GM12892 (cell line): ENCODE measurements around the gene SVIL.
"Not testable (repeated sequence)": the region's sequence is repeated elsewhere in the genome, so short reads cannot be mapped to it uniquely, and the experiment has no call there.

ENCODE experiments used
- POLR2A ChIP-seq: IDR thresholded peaks from 2 replicates; pipeline ENCODE4 v1.6.1; 2011; ENCODE audit warnings: low read depth, low read length, control low read depth
- POLR2AphosphoS5 ChIP-seq: IDR thresholded peaks from 2 replicates; pipeline ENCODE4 v1.6.1; 2011; ENCODE audit warnings: low read depth, low read length, control low read depth

DNA sequence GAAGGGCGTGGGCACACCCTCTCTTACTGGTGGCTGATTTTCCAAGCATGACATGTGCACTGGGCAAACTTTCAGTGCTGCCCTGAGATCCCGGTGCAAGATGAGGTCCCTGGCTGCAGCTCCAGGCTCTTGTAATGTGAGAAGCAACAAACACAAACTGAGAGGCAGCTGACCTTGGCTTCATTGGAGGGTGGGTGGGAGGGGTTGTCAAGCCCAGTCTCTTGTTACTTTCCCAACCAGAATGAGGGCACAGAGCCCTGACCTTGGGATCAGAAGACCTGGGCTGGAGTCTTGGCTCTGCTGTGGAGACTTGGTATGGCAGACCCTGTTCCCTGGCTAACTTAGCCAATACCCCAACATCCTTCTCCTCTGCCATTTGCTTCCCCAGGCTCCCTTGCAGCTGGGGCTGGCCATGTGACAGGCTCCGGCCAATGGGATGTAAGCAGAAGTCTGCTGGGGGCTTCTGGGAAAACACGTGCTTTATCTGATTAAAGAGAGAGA, 170.1 kb downstream of the SVIL start:
- TF ChIP-seq POLR2A, POLR2AphosphoS5: not testable (repeated sequence)
